SIG-M5 (cell line): ENCODE data around the gene C1orf141.
"Not testable (repeated sequence)": the region's sequence is repeated elsewhere in the genome, so short reads cannot be mapped to it uniquely, and the experiment has no call there.

Source experiments
- DNase-seq: peaks from one replicate; lab custom pipeline; 2025; lab: John Stamatoyannopoulos, UW

The C1orf141 gene

GRCh38 chr1:67134695-67135094 is at the start of gene C1orf141:
C1orf141 (minus strand) TSS chr1:67134970; CDS start chr1:67127240, 7,730 bp downstream.
- DNase-seq = no peak

- no peak for DNase-seq
Measured at GRCh38 chr1:67175530-67176087, 40.8 kb upstream of the C1orf141 start.

GRCh38 chr1:67174716-67175284 is 40.0 kb upstream of the C1orf141 start:
- DNase-seq = no peak

GRCh38 chr1:67173988-67174387 is 39.2 kb upstream of the C1orf141 start:
- no peak for DNase-seq

- DNase-seq = no peak
Measured at GRCh38 chr1:67171978-67172377, 37.2 kb upstream of the C1orf141 start.

- DNase-seq = no peak
Measured at GRCh38 chr1:67171574-67171955, 36.8 kb upstream of the C1orf141 start.

GRCh38 chr1:67170751-67171573 is 36.2 kb upstream of the C1orf141 start:
- no peak for DNase-seq

- no peak for DNase-seq
Measured at GRCh38 chr1:67169932-67170331, 35.2 kb upstream of the C1orf141 start.

GRCh38 chr1:67169496-67169895 is 34.7 kb upstream of the C1orf141 start:
- DNase-seq = no peak

- DNase-seq = no peak
Measured at GRCh38 chr1:67166196-67166595, 31.4 kb upstream of the C1orf141 start, which contains the start of gene IL23R. IL23R (plus strand) TSS chr1:67166454; CDS start chr1:67168121, 1,667 bp downstream.

- DNase-seq = no peak
Measured at GRCh38 chr1:67165468-67166041, 30.8 kb upstream of the C1orf141 start.

GRCh38 chr1:67162954-67163353 is 28.2 kb upstream of the C1orf141 start:
- DNase-seq = no peak

GRCh38 chr1:67159233-67159632 is 24.5 kb upstream of the C1orf141 start:
- DNase-seq = no peak

- DNase-seq = no peak
Measured at GRCh38 chr1:67158401-67158800, 23.6 kb upstream of the C1orf141 start.

GRCh38 chr1:67150931-67151330 is 16.2 kb upstream of the C1orf141 start:
- no peak for DNase-seq

- DNase-seq = no peak
Measured at GRCh38 chr1:67149179-67149770, 14.5 kb upstream of the C1orf141 start.

- DNase-seq = no peak
Measured at GRCh38 chr1:67148516-67149178, 13.9 kb upstream of the C1orf141 start.

GRCh38 chr1:67147973-67148372 is 13.2 kb upstream of the C1orf141 start:
- DNase-seq = not testable (repeated sequence)

- DNase-seq = no peak
Measured at GRCh38 chr1:67146539-67146938, 11.8 kb upstream of the C1orf141 start.

GRCh38 chr1:67146101-67146500 is 11.3 kb upstream of the C1orf141 start:
- no peak for DNase-seq

- no peak for DNase-seq
Measured at GRCh38 chr1:67144696-67145095, 9.9 kb upstream of the C1orf141 start.

- DNase-seq = no peak
Measured at GRCh38 chr1:67143966-67144365, 9.2 kb upstream of the C1orf141 start.
